Measurements from ENCODE around the gene MCF2L2. TPM values are rescaled to one million over a fixed set of nuclear protein-coding genes. Genes with fewer than 3 reads are reported as not detected.

MCF2L2 gene
- total and polyA plus RNA-seq, 2 donors (not counting 1 experiment from before 2014, with no cell fraction given) = 0.03 to 1.6 TPM

- Mint-ChIP-seq H3K4me1 (no peaks in the 10 kb centered on the region), H3K9me3 (ENCODE audit: insufficient read depth) (no peaks in the 10 kb centered on the region), H3K27me3 (peaks cover 58% of the 10 kb centered on the region), H3K4me3 (no peak overlapping the region), H3K27ac (no peak overlapping the region)
- no peaks in the 10 kb centered on the region for H3K79me2 ChIP-seq (ENCODE audit: control insufficient read depth, insufficient read depth, low read length)
- H3K4me1 ChIP-seq (ENCODE audit: control insufficient read depth in 2 of 2, insufficient read depth in 2 of 2, low read length in 2 of 2) = no peaks in the 10 kb centered on the region
- no peak overlapping the region for H3K4me3 ChIP-seq (ENCODE audit: control extremely low read depth in 1 of 5, extremely low read depth in 1 of 5, insufficient read depth in 1 of 5, low read depth in 2 of 5, low read length in 4 of 5)
- ChIA-PET CTCF (no interaction called here), POLR2A (no interaction called here)
- H3K4me2 ChIP-seq (replicated peaks; ENCODE audit: low read depth, low read length, poor library complexity, severe bottlenecking) = no peak overlapping the region
- H3K27me3 ChIP-seq (replicated peaks in 1 of 4; ENCODE audit: control extremely low read depth in 1 of 4, control insufficient read depth in 3 of 4, insufficient read depth in 4 of 4, low read length in 3 of 4) = peaks cover 0 to 25% (median 3%) of the 10 kb centered on the region in 4 experiments
- DNase-seq (no peak), ATAC-seq (ENCODE audit: low read depth) (no peak)
- TF ChIP-seq EZH2 (IDR thresholded peaks at IDR 0.05; ENCODE audit: borderline replicate concordance, insufficient read depth, low read depth, low read length, poor library complexity, severe bottlenecking) = no peak
- no peak for TF ChIP-seq CTCF (IDR thresholded peaks at IDR 0.05)
- intact Hi-C loops (cut with micrococcal nuclease) = no loop called here
- no peaks in the 10 kb centered on the region for H4K20me1 ChIP-seq (ENCODE audit: control insufficient read depth, insufficient read depth, low read length, poor library complexity, severe bottlenecking)
- no peak overlapping the region for H3K9ac ChIP-seq (ENCODE audit: low read length)
- H2AFZ ChIP-seq (ENCODE audit: insufficient read depth, low read depth, low read length, poor library complexity, severe bottlenecking) = no peak overlapping the region
- H3K36me3 ChIP-seq (replicated peaks in 1 of 2; ENCODE audit: control extremely low read depth in 1 of 2, control insufficient read depth in 1 of 2, extremely low read depth in 1 of 2, insufficient read depth in 2 of 2, low read length in 1 of 2) = no peaks in the 10 kb centered on the region
- H3K9me3 ChIP-seq (ENCODE audit: control extremely low read depth in 1 of 3, control insufficient read depth in 2 of 3, insufficient read depth in 1 of 3, low read length in 2 of 3) = peaks cover 0 to 1% (median under 1%) of the 10 kb centered on the region in 3 donors
- H3K27ac ChIP-seq (ENCODE audit: low read length in 2 of 2) = no peak overlapping the region
Measured at GRCh38 chr3:183197734-183198133, 230.7 kb downstream of the MCF2L2 start.

DNA sequence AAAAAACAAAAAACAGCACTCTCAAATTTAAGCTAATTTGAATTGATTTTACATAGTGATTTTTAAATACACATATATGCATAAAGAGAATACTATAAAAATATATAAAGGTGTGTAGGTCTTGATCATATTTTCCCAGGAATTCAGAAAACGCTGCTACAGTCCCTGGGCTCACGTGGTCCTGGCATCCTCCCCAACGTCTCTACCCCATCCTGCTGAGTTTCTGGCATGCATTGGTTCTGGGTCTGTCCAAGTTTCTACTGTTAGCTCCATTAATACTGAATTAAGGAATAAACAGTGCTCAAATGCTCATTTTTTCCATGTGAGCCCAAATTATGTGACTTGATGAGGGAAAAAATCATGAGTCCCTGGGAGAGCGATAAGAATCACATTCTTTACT lies 233.2 kb downstream of the MCF2L2 start:
- Histone ChIP-seq H4K20me1 (ENCODE audit: control insufficient read depth, insufficient read depth, low read length, poor library complexity, severe bottlenecking) (no peaks in the 10 kb centered on the region), H3K4me2 (replicated peaks; ENCODE audit: low read depth, low read length, poor library complexity, severe bottlenecking) (no peak overlapping the region), H3K27ac (ENCODE audit: low read length in 2 of 2) (no peak overlapping the region), H2AFZ (ENCODE audit: insufficient read depth, low read depth, low read length, poor library complexity, severe bottlenecking) (no peak overlapping the region), H3K27me3 (replicated peaks in 1 of 4; ENCODE audit: control extremely low read depth in 1 of 4, control insufficient read depth in 3 of 4, insufficient read depth in 4 of 4, low read length in 3 of 4) (peaks cover 0 to 32% (median 5%) of the 10 kb centered on the region in 4 experiments), H3K36me3 (replicated peaks in 1 of 2; ENCODE audit: control extremely low read depth in 1 of 2, control insufficient read depth in 1 of 2, extremely low read depth in 1 of 2, insufficient read depth in 2 of 2, low read length in 1 of 2) (no peaks in the 10 kb centered on the region), H3K9ac (ENCODE audit: low read length) (no peak overlapping the region), H3K79me2 (ENCODE audit: control insufficient read depth, insufficient read depth, low read length) (no peaks in the 10 kb centered on the region), H3K4me3 (ENCODE audit: control extremely low read depth in 1 of 5, extremely low read depth in 1 of 5, insufficient read depth in 1 of 5, low read depth in 2 of 5, low read length in 4 of 5) (no peak overlapping the region), H3K9me3 (ENCODE audit: control extremely low read depth in 1 of 3, control insufficient read depth in 2 of 3, insufficient read depth in 1 of 3, low read length in 2 of 3) (no peaks in the 10 kb centered on the region), H3K4me1 (ENCODE audit: control insufficient read depth in 2 of 2, insufficient read depth in 2 of 2, low read length in 2 of 2) (no peaks in the 10 kb centered on the region)
- ChIA-PET POLR2A (no interaction called here), CTCF (interaction anchor here (0.6 kb wide), 1 partner anchor 65 kb away, joined by 3 read pairs; no protein-coding TSS in a partner anchor)
- WGBS (ENCODE audit: insufficient coverage) = 93% methylated on average over 3 of the region's 4 CpGs
- no peaks in the 10 kb centered on the region for H3K9me3 Mint-ChIP-seq (ENCODE audit: insufficient read depth)
- no peak for TF ChIP-seq CTCF (IDR thresholded peaks at IDR 0.05)
- DNase-seq = no peak
- H3K4me1 Mint-ChIP-seq = no peaks in the 10 kb centered on the region
- H3K27me3 Mint-ChIP-seq = peaks cover 57% of the 10 kb centered on the region
- ATAC-seq (ENCODE audit: low read depth) = no peak
- H3K4me3 Mint-ChIP-seq = no peak overlapping the region
- no peak overlapping the region for H3K27ac Mint-ChIP-seq
- intact Hi-C loops (cut with micrococcal nuclease) = no loop called here

Measured in B cell (primary cell).